ENCODE data around the gene ARRDC5. TPM values are rescaled to one million over a fixed set of nuclear protein-coding genes. Genes with fewer than 3 reads are reported as not detected.

ARRDC5 gene
- total and polyA plus RNA-seq, 2 of the 8 experiments (the other 6 are each of a cell fraction or from before 2014, with no cell fraction given): not detected

DNA sequence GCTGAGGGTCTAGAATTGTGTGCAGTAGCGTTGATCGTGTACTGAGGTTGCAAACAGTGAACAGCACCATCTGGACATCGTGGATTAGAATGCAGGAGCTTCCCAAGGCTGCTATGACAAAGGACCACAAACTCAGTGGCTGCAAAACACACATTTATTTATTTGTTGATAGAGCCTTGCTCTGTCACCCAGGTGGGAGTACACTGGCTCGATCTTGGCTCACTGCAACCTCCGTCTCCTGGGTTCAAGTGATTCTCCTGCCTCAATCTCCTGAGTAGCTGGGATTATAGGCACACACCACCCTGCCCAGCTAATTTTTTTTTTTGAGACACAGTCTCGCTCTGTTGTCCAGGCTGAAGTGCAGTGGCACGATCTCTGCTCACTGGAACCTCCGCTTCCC is 4.3 kb upstream of the ARRDC5 start (continued):
- TF ChIP-seq NRF1 (IDR thresholded peaks at IDR 0.05; ENCODE audit: low read depth, low read length) (no peak), USF2 (IDR thresholded peaks at IDR 0.05; ENCODE audit: low read length) (no peak)

All from H1 (cell line).